AG04450 (cell line): ENCODE results near the gene ZNF583. TPM values are rescaled to one million over a fixed set of nuclear protein-coding genes. Genes with fewer than 3 reads are reported as not detected.
A peak's percentile ranks its signal among the peaks of the same experiment; 100 is the strongest.

Source experiments
- CTCF ChIA-PET: fragments of 300-600, 350-600 bp; formaldehyde crosslinking; extraction: SDS; loops from one replicate; lab custom pipeline; 2022; ENCODE audit warnings: antibody characterized with exemption, inconsistent platforms; lab: Charles Lee
- POLR2A ChIA-PET: fragments of 350-600 bp; formaldehyde crosslinking; extraction: SDS; loops from one replicate; lab custom pipeline; 2021; ENCODE audit warnings: antibody characterized with exemption, inconsistent platforms; lab: Yijun Ruan, JAX
- DNase-seq: peaks from one replicate; pipeline ENCODE4 v3.0.0-alpha.2; 2011; ENCODE audit warnings: low read depth, low spot score
- H3K27ac ChIP-seq: one replicate; pipeline ENCODE4 v1.5.1; 2012; ENCODE audit warnings: low read depth, low read length, control low read depth
- H3K27me3 ChIP-seq: one replicate; pipeline ENCODE4 v1.6.0; 2012; ENCODE audit warnings: low read length; ENCODE audit not compliant: control insufficient read depth, insufficient read depth
- H3K4me3 ChIP-seq: 2 replicates; pipeline ENCODE4 v1.5.1; 2011; ENCODE audit warnings: mild to moderate bottlenecking, low read depth, low read length, control low read depth
- H3K9me3 ChIP-seq: 2 replicates; pipeline ENCODE4 v1.5.1; 2012; ENCODE audit warnings: low read length; ENCODE audit not compliant: control insufficient read depth, insufficient read depth
- polyA plus RNA-seq: library from polyadenylated mRNA; depleted of rRNA; stranded (reverse); fragments of >200 nt; gene quantifications from 2 replicates; pipeline ENCODE4 v1.2.3, GENCODE V29; 2011
- TF ChIP-seq, protein P1 (sequence below): IDR thresholded peaks from 2 replicates; pipeline ENCODE4 v1.5.1; 2011; ENCODE audit warnings: low read depth, low read length, control low read depth, inconsistent platforms

Gene ZNF583
- polyA plus RNA-seq, 1 experiment: 6.2 TPM

GRCh38 chr19:56367829-56368711, 36.1 kb upstream of the ZNF583 start:
- DNase-seq: peak; percentile 76
- H3K9me3 ChIP-seq: peaks cover 12% of the 10 kb centered on the region
- H3K4me3 ChIP-seq: peak overlapping the region; percentile 73
- CTCF ChIA-PET: interaction anchor here (0.6 to 3.5 kb wide), 9 partner anchors 19 to 1132 kb away, joined by 3 to 14 read pairs (median 5); partner anchors contain the start of genes ZNF582 and ZNF773
- H3K27ac ChIP-seq: peak overlapping the region; percentile 82
- TF ChIP-seq, protein P1, sequence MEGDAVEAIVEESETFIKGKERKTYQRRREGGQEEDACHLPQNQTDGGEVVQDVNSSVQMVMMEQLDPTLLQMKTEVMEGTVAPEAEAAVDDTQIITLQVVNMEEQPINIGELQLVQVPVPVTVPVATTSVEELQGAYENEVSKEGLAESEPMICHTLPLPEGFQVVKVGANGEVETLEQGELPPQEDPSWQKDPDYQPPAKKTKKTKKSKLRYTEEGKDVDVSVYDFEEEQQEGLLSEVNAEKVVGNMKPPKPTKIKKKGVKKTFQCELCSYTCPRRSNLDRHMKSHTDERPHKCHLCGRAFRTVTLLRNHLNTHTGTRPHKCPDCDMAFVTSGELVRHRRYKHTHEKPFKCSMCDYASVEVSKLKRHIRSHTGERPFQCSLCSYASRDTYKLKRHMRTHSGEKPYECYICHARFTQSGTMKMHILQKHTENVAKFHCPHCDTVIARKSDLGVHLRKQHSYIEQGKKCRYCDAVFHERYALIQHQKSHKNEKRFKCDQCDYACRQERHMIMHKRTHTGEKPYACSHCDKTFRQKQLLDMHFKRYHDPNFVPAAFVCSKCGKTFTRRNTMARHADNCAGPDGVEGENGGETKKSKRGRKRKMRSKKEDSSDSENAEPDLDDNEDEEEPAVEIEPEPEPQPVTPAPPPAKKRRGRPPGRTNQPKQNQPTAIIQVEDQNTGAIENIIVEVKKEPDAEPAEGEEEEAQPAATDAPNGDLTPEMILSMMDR: no peak
- POLR2A ChIA-PET: interaction anchor here (0.5 to 1.5 kb wide), 3 partner anchors 36 to 369 kb away, joined by 4 to 5 read pairs (median 4); partner anchors contain the start of gene ZSCAN5A
- no peaks in the 10 kb centered on the region for H3K27me3 ChIP-seq

GRCh38 chr19:56369886-56370676, 34.1 kb upstream of the ZNF583 start:
- ChIA-PET POLR2A (no interaction called here), CTCF (interaction anchor here (1.6 to 3.5 kb wide), 2 partner anchors 21 to 23 kb away, joined by 9 to 14 read pairs; partner anchors contain the start of gene ZNF582)
- no peak overlapping the region for H3K4me3 ChIP-seq
- TF ChIP-seq, protein P1: no peak
- no peak for DNase-seq
- H3K27me3 ChIP-seq: no peaks in the 10 kb centered on the region
- H3K9me3 ChIP-seq: peaks cover 21% of the 10 kb centered on the region
- H3K27ac ChIP-seq: no peak overlapping the region

- ChIA-PET CTCF (interaction anchor here (0.5 kb wide), 1 partner anchor 11 kb away, joined by 4 read pairs; no protein-coding TSS in a partner anchor), POLR2A (no interaction called here)
- H3K27me3 ChIP-seq: no peaks in the 10 kb centered on the region
- no peak overlapping the region for H3K4me3 ChIP-seq
- H3K9me3 ChIP-seq: peaks cover 29% of the 10 kb centered on the region
- DNase-seq: no peak
- no peak overlapping the region for H3K27ac ChIP-seq
- TF ChIP-seq, protein P1: no peak
Measured at GRCh38 chr19:56372281-56372680, 31.9 kb upstream of the ZNF583 start.

DNA sequence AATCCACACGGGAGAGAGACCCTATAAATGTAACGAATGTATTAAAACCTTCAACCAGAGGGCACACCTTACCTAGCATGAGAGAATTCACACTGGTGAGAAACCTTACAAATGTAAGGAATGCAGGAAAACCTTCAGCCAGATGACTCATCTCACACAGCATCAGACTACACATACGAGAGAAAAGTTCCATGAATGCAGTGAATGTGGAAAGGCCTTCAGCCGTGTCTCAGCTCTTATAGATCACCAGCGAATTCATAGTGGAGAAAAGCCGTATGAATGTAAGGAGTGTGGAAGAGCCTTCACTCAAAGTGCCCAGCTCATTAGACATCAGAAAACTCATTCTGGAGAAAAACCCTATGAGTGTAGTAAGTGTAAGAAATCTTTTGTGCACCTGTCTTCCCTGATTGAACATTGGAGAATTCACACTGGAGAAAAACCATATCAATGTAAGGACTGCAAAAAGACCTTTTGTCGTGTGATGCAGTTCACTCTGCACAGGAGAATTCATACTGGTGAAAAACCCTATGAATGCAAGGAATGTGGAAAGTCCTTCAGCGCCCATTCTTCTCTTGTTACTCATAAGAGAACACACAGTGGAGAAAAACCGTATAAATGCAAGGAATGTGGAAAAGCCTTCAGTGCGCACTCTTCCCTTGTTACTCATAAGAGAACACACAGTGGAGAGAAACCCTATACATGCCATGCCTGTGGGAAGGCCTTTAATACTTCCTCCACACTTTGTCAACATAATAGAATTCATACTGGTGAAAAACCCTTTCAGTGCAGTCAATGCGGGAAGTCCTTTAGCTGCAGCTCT, 26.8 kb upstream of the ZNF583 start:
- POLR2A ChIA-PET: no interaction called here
- Histone ChIP-seq H3K9me3 (peaks cover 43% of the 10 kb centered on the region), H3K4me3 (no peak overlapping the region), H3K27ac (no peak overlapping the region), H3K27me3 (no peaks in the 10 kb centered on the region)
- CTCF ChIA-PET: interaction anchor here (0.6 to 3.1 kb wide), 2 partner anchors 16 to 28 kb away, joined by 3 to 18 read pairs; partner anchors contain the start of gene ZNF582
- no peak for DNase-seq
- TF ChIP-seq, protein P1: no peak
